Tibial nerve (tissue), 3 donors: ENCODE measurements around the gene UHRF2.

ENCODE experiments used
- POLR2A ChIP-seq, 2 donors: fragments of 450-650 bp; IDR thresholded peaks; one replicate each; pipeline ENCODE4 v1.6.1; 2017; ENCODE audit warnings: antibody characterized with exemption in 2 of 2, mild to moderate bottlenecking in 2 of 2, moderate library complexity in 2 of 2
- TF ChIP-seq, protein P1 (sequence below), 5 experiments: fragments of 200-600 bp in 3 of 5; fragments of 450-650 bp in 2 of 5; sonication (generic) in 3 of 5; IDR thresholded peaks; one replicate each; pipeline ENCODE4 v1.5.1; 2016 to 2019; ENCODE audit warnings: antibody characterized with exemption in 5 of 5, mild to moderate bottlenecking in 3 of 5, moderate library complexity in 2 of 5

DNA sequence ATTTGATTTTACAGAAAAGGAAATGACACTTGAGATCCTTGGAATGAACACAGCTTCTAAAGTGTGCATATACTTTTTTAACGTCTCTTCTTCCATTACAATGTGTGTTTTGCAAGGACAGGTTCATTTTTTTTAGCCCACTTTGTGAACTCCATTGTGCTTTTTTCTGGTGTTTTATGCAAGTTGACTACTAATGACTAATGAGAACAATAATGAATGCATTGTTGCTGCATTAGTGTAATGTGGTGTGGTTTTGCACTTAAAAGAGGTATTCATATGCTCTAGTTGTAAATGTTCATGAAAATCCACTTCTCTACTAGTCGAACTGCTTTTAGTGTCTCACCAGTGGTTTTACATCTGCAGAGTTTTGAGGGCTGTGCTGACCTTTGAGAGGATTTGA, 93.6 kb downstream of the UHRF2 start:
- TF ChIP-seq, protein P1, sequence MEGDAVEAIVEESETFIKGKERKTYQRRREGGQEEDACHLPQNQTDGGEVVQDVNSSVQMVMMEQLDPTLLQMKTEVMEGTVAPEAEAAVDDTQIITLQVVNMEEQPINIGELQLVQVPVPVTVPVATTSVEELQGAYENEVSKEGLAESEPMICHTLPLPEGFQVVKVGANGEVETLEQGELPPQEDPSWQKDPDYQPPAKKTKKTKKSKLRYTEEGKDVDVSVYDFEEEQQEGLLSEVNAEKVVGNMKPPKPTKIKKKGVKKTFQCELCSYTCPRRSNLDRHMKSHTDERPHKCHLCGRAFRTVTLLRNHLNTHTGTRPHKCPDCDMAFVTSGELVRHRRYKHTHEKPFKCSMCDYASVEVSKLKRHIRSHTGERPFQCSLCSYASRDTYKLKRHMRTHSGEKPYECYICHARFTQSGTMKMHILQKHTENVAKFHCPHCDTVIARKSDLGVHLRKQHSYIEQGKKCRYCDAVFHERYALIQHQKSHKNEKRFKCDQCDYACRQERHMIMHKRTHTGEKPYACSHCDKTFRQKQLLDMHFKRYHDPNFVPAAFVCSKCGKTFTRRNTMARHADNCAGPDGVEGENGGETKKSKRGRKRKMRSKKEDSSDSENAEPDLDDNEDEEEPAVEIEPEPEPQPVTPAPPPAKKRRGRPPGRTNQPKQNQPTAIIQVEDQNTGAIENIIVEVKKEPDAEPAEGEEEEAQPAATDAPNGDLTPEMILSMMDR (IDR thresholded peaks at IDR 0.05), result no peak
- TF ChIP-seq POLR2A (IDR thresholded peaks at IDR 0.05), result no peak
